ENCODE data around the gene SAMD4A.

GRCh38 chr14:54528973-54529372, 38.0 kb upstream of the SAMD4A start:
- TF ChIP-seq FOXM1 (IDR thresholded peaks at IDR 0.05; ENCODE audit: borderline replicate concordance) = no peak
- TF ChIP-seq SP1 (IDR thresholded peaks at IDR 0.05) = no peak
- TF ChIP-seq ZNF384 (IDR thresholded peaks at IDR 0.05) = no peak
- no peak for TF ChIP-seq ELF4 (IDR thresholded peaks at IDR 0.05)
- no peak for TF ChIP-seq NFRKB (IDR thresholded peaks at IDR 0.05)
- no peak for TF ChIP-seq LEF1 (IDR thresholded peaks at IDR 0.05; ENCODE audit: borderline replicate concordance)
- TF ChIP-seq TARDBP (IDR thresholded peaks at IDR 0.05) = no peak
- TF ChIP-seq FOXK2 (IDR thresholded peaks at IDR 0.05) = no peak

Measured in HEK293T (cell line).